Vagina (tissue), 2 donors: ENCODE results near the gene SPOCK1.

ENCODE experiments used
- POLR2A ChIP-seq, 2 donors: fragments of 450-650 bp; IDR thresholded peaks; one replicate each; pipeline ENCODE4 v1.6.1; 2017; ENCODE audit warnings: antibody characterized with exemption in 2 of 2, mild to moderate bottlenecking in 2 of 2, moderate library complexity in 2 of 2
- TF ChIP-seq, protein P1 (sequence below), 3 experiments: fragments of 450-650 bp in 2 of 3; fragments of 200-600 bp in 1 of 3; sonication (generic) in 1 of 3; IDR thresholded peaks; one replicate each; pipeline ENCODE4 v1.5.1; 2017 to 2019; ENCODE audit warnings: antibody characterized with exemption in 3 of 3, mild to moderate bottlenecking in 2 of 3, moderate library complexity in 2 of 3

DNA sequence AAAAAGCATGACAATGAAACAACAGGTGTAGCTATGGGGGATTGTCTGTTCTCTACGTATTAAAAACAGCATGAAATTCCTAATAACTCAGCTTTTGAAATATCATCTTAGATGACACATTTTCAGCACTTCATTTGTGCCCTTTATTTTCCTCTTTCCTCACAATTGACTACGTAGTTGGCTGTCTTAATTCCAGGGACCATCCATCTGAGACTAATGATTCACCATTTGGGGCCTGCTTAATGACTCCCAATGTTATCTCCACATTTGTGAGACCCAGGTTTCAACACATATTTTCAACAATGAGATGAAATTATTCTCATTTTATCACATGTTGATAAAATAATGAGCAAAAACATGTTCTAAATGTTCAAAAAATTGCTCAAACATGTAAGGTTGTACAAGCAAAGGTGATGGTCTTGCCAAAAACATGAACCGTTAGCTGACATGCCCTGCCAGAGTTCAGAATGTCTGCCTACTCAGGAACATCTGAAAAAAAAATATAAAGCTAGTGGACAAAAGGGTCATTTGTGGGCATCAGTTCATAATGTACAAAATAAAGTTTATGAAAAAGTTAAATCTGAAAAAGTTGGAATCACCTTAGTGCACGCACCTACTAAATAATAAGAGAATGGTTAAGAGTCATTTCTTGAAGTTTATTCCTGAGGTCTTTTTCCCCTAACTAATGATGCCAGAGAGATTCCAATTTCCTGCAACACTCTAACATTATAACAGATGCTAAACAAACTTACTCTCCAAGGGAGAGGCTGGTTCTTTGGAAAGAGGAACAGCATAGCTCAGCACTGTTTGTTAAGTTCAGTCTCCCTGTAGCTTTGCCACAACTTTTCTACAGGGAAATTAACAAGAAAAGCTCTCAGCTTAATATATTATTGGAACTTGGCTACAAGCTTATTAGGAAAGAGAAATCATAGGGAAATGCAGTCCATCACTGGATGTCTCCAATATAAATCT is 275.5 kb downstream of the SPOCK1 start:
- TF ChIP-seq, protein P1, sequence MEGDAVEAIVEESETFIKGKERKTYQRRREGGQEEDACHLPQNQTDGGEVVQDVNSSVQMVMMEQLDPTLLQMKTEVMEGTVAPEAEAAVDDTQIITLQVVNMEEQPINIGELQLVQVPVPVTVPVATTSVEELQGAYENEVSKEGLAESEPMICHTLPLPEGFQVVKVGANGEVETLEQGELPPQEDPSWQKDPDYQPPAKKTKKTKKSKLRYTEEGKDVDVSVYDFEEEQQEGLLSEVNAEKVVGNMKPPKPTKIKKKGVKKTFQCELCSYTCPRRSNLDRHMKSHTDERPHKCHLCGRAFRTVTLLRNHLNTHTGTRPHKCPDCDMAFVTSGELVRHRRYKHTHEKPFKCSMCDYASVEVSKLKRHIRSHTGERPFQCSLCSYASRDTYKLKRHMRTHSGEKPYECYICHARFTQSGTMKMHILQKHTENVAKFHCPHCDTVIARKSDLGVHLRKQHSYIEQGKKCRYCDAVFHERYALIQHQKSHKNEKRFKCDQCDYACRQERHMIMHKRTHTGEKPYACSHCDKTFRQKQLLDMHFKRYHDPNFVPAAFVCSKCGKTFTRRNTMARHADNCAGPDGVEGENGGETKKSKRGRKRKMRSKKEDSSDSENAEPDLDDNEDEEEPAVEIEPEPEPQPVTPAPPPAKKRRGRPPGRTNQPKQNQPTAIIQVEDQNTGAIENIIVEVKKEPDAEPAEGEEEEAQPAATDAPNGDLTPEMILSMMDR (IDR thresholded peaks at IDR 0.05) = no peak
- TF ChIP-seq POLR2A (IDR thresholded peaks at IDR 0.05) = no peak
